Body of pancreas (tissue), 4 donors: ENCODE data around the gene CADPS.

Experiments used
- POLR2A ChIP-seq, 3 donors: fragments of 450-650 bp; IDR thresholded peaks; one replicate each; pipeline ENCODE4 v1.6.1; 2016; ENCODE audit warnings: antibody characterized with exemption in 3 of 3, mild to moderate bottlenecking in 2 of 3
- TF ChIP-seq, protein P1 (sequence below), 7 experiments: fragments of 450-650 bp in 4 of 7; fragments of 200-600 bp in 3 of 7; sonication (generic) in 3 of 7; IDR thresholded peaks; one replicate each; pipeline ENCODE4 v1.5.1; 2016 to 2019; ENCODE audit warnings: antibody characterized with exemption in 7 of 7

DNA sequence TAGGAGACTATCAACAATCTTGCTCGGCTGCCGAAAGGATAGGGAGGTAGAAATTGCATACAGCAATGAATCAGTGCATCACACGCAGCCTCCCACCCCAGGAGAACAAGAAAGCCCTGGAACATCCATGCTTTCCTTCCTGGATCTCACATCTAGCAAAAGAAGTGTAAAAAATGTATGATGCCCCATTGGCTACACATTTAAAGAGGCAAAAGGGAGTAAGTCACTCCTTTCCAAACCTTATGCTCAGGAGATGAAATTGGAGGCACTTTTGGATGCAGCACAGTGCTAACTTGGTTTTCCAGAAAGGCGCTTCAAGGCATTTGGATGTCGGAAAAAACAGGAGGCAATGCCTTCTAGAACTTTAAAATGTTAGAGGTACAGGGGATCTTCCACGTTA, 469.6 kb downstream of the CADPS start:
- TF ChIP-seq, protein P1, sequence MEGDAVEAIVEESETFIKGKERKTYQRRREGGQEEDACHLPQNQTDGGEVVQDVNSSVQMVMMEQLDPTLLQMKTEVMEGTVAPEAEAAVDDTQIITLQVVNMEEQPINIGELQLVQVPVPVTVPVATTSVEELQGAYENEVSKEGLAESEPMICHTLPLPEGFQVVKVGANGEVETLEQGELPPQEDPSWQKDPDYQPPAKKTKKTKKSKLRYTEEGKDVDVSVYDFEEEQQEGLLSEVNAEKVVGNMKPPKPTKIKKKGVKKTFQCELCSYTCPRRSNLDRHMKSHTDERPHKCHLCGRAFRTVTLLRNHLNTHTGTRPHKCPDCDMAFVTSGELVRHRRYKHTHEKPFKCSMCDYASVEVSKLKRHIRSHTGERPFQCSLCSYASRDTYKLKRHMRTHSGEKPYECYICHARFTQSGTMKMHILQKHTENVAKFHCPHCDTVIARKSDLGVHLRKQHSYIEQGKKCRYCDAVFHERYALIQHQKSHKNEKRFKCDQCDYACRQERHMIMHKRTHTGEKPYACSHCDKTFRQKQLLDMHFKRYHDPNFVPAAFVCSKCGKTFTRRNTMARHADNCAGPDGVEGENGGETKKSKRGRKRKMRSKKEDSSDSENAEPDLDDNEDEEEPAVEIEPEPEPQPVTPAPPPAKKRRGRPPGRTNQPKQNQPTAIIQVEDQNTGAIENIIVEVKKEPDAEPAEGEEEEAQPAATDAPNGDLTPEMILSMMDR (IDR thresholded peaks at IDR 0.05) = no peak
- TF ChIP-seq POLR2A (IDR thresholded peaks at IDR 0.05) = no peak
